HG03025 (cell line): Measurements from ENCODE around the gene EZH2.

Experiments
- ATAC-seq: cut with Tn5 transposase; IDR thresholded peaks from one replicate; pipeline ENCODE4 v1.9.1; 2021; ENCODE audit warnings: mild to moderate bottlenecking, moderate library complexity; ENCODE audit not compliant: unreplicated experiment, low FRiP score

EZH2 gene

DNA sequence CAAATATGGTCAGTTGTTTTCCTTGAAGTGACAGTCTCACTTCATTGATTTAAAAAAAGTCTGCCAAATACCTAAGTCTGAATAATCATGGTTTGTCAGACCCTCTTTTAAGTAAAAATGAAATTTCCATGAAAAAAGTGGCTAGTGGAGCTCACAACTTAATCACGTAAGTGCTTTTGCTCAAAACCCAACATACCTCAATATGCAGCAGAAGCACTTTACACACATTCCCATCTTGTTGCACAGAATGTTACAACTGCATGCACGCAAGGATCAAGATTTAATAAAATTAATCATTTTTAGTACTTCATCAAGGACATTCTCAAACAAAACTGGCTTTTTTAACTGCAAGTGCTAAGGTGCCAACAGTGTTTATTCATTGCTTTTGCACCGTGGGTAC, 21.6 kb downstream of the EZH2 start:
- no peak for ATAC-seq

DNA sequence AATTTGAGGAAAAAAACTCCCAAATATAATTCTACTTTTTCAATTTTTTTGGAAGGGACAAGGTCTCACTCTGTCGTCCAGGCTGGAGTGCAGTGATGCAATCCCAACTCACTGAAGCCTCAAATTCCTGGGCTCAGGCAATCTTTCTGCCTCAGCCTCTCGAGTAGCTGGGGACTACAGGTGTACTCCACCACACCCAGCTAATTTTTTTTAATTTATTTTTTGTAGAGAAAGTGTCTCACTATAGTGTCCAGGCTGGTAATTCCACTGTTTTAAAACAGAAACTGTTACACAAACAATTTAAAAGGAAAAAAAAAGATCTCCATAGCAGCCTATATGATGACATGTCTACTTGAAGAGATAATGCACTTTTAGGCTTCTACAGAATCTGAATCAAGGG, 25.6 kb downstream of the EZH2 start:
- ATAC-seq = no peak

DNA sequence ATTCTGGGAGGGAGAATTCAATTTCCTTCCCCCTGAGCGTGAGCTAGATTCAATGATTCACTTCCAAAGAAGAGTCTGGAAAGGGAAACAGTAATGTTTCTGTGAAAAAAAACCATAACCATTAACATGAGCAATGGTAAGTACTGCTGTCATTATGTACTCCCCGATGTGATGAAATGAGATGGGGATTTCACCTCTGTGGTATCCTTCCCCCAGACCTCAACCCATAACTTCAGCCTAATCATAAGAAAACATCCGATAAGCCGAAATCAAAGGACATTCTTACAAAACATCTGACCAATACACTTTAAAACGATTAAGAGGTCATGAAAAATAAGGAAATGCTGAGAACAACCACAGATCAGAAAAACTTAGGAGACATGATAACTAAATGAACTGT, 27.2 kb downstream of the EZH2 start:
- ATAC-seq = no peak

DNA sequence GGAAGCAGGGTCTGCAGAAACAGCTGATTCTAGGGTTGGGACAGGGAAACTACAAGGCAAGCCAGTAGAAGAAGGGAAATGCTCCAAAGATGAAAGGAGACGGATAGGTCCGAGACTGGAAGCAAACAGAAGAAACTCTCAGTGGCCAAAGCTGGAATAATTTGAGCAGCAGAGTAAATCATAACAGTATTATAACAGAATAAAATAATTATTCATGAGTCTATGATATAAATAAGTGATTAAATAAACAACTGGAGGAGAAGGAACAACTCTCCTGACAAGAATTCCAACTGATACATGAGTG, 27.6 kb downstream of the EZH2 start:
- ATAC-seq = no peak

DNA sequence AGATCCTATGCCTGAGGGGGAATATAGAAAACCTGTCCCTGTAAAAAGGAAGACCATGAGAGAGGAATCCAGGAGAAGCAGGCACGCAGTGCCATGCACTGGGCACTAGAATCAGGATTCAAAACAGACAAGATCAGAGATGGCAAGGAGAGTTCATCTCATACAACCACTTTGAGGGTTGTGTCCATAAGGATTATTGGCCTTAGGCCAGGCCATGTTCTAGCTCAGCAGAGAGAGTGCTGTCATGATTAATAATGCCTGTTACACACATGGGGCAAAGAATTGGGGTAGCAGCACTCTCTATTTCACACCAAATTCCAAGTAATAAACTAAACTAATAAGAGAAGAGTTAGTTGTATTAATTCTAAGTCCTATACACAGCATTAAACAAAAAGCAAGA, 29.1 kb downstream of the EZH2 start:
- no peak for ATAC-seq

DNA sequence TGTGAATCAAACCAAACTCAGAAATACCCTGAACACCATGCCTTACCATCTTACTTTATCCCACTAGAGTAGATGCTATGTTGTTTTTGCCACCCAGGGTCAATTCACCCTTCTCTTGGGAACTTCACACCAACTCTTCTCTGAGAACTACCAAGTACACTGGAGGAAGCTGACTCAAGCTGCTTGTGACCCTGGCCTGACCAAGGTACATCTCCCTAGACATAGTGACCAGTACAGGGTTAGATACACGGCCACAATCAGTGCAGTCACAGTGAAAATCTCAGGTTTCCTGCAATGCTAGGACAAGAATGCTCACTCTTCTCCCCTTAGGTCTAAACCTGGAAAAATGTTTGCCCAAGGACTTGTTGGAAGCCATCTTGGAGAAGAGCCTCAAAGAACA, 31.8 kb downstream of the EZH2 start:
- ATAC-seq = no peak

DNA sequence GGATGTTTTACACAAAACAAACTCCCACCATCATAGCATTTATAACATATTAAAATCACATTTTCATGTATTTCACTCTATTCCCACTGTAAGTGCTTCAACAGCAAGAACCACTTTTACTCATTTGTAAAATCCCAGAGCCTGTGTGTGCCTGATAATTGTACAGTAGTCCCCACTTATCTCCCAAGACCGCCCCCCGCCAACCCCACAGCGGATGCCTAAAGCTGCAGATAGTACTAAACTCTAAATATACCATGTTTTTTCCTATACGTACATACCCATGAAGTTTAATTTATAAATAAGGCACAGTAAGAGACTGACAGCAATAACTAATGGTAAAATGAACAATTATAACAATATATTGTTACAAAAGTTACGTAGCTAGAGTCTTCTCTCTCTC, 33.5 kb downstream of the EZH2 start:
- ATAC-seq = no peak

DNA sequence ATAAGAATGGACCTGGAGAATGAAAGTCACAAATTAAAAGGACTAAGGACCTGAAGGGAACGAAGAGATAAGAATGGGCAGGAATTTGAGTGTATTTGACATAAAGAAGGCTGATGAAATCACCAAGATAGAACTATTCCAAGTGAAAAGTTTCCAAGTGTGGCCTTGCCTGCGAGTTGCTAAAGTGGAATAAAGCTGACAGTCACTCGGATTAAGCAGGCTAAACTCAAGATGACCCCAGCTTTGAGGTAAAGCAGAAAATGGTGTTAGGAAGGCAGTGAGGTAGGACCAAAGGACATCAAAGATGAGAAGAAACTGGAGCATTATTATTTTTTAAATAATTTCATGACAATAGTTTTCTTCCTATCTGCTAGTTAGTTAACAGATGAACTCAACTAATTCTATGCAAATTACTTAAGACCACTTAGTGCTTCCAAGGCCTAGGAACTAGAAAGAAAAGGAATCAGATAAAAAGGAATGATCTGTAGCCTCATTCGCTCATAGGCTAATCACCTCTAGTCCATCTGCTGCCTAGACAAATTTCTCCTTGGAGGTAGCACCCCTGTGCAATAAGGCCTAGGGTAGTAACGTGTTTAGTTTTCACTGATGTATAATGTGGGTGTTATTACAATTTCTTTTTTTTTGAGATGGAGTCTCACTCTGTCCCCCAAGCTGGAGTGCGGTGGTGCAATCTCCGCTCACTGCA, 34.5 kb downstream of the EZH2 start:
- ATAC-seq = no peak

DNA sequence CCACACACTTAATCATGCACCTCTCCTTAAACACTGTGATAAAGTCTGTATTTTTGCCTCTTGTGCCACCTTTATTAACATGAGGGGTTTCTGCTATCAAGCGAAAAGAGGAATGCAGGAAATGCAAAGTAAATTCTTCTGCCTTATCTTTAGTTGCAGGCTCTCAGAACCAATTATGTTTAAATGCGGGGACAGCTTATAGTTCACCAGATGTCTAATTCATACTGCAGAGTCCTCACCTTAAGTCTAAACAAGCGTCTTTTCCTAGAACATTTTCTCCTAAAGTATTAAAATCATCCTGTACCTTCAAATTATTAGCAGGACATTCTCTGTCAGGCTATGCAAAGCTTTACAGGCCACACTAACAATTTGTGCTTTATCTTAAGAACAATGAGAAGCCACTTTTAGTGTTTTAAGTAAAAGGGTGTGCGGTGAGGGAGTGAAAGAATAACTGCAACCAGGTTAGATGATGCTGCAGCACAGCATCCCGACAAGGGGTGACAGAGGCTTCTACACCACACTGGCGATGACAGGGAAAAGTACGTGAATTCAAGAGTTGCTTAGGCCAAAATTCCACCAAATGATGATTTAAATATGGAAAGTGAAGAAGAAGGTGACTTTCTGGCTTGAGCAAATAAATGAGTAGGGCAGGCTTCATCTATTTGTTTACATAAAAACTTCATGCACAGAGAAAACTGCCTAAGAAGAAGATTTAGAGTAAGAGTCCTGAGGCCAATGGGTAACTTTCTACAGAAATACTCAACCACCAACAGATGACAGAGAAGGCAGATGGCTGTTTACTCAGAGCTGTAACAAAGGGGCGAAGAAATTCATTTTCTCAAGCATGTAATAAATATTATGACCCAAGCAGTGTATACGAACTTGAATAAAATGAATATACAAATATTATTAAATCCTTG, 36.0 kb downstream of the EZH2 start:
- ATAC-seq = no peak

DNA sequence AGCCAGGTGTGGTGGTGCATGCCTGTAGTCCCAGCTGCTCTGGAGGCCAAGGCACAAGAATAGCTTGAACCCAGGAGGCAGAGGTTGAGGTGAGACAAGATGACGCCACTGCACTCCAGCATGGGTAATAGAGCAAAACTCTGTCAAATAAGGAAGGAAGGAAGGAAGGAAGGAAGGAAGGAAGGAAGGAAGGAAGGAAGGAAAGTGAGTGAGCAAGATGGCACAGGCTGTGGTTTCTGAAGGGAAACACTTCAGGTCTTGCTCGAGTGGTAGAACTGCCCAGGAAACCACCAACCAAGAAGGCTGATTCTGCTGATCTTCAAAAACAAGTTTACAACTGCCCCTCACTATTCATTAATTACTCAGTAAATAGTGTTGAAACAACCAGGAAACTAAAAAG, 45.2 kb downstream of the EZH2 start:
- ATAC-seq = no peak

DNA sequence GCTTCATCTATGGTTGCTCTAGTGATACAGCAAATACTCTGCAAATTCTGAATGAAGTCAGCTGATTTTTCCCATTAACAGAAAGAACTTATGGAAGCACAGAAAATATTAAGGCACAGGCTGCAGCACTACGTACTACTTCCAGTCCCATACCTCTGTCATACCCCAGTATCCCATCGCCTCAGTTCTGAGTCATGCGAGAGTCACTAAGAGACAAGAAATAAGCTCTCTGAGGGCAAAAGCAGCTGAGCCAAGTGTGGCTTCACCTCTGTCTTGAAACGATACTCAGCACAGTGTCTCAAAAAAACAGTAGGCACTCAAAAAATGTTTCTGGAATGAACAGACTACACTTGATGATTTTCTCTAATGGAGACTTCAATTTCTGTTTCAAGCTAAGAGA, 48.2 kb downstream of the EZH2 start:
- no peak for ATAC-seq

DNA sequence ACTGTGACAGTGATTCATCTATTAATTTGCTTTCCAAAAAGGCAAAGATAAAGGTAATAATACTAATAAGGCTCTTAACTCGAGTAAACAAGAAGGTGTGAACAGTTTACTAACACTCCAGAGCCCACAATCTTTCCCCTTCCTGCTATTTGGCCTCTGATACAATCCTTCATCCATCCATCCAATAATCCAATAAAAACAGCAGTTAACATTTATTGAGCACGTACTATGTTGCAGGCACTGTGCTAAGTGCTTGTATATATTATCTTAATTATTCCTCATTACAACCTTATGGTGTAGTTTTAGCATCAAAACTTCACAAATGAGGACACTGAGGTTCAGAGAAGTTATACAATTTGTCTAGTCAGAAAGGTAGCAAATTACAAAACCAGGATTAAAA, 49.5 kb downstream of the EZH2 start:
- ATAC-seq = no peak

DNA sequence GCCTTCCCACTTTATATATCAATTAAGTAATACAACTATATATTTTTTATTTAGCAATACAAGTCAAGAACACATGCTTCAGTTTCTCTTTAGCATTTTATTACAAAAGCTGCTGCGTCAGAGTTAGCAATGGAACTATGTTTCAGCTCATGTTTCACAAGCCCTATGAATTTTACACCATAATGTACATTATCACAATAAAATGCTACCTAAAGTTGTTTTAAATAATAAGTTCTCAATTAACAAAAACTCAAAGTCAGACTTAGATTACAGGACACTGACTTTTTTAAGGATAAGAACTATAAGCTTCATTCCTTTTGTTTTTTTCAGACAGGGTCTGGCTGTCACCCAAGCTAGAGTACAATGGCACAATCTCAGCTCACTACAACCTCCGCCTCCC, 52.3 kb downstream of the EZH2 start:
- ATAC-seq = no peak

DNA sequence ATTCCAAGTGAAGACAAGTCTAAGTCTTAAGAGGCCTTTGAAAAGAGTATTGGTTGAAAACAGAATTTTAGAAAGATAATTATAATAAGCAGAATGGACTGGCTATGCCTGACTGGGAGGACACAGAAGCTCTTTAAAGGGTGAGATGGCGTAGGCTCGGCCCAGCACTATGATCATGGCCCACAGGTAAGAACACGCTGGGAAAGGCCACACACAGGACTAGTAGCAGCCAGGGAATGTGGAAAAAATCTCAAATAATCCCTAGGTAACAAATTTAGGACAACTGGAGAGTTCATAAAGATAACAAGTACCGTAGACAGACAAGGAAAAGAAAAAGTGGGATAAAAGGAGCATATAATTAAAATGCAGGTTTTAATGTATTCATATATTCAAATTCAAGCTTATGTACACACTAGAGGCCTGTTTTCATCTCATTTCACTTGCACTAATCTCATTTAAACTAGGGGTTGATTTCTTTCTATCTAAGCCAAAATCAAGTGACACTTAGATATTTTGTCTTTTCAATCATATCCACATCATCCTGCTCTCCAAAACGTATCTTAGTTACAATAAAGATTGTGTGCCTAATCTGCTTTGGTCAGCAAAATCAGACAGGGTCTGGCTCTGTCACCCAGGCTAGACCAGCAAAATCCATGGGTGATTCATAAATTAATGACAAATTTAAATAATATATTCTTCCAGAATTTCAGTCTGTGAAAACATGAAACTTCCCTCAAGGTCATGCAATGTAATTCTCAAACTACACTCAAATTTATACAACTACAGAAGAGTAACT, 53.0 kb downstream of the EZH2 start:
- no peak for ATAC-seq

DNA sequence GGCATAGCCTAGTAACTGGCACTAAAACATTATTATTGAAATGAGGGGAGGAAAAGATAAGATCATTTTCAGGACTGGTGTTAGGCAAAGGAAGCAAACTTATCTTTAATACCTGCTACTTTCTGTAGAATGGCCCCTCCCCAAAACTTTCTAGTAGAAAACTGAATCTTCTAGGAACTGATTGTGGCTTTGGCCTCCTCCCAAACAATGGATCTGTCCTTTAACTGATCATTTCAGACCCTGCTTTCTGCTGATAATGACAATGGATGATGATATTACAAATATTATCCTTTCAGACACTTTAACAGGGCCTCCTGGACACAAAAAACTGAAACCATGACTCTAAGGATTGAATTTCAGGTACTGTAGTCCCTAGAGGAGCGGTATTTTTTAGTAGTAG, 55.1 kb downstream of the EZH2 start:
- no peak for ATAC-seq

DNA sequence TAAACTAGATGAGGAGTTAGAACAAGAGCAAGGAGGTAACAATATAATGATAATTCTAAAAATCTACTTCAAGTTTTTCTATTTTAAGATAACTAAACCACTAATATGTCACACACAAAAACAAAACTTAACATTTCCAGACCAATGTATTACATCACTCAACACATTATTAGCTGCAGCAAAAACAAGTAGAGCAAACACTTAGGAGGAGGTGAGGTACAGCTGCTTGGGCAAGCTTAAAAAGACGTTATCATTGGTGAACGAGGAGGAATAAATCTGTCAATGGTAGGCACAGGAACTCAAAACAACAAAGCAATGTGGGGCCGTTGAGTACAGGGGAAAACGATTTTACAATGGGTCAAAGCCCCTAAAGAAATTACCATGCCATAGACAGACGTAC, 58.8 kb downstream of the EZH2 start:
- no peak for ATAC-seq

DNA sequence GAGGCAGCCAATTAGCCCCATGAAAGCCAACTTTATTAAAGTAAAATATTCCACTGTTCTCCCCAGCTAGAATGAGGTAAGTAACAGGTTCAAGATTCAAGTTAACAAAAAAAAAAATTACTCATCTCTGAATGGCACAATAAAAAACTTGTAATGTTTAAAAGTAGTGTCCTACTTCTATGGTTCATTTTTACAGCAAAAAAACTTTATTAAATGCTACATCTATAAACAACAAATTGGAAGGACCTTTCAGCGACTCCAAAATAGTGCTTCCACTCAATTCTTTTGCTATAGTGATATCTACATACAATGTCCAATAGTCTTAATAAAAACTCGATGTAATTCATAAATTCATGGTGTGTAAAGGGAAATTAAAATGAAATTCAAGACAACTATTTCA, 59.2 kb downstream of the EZH2 start:
- ATAC-seq = no peak

DNA sequence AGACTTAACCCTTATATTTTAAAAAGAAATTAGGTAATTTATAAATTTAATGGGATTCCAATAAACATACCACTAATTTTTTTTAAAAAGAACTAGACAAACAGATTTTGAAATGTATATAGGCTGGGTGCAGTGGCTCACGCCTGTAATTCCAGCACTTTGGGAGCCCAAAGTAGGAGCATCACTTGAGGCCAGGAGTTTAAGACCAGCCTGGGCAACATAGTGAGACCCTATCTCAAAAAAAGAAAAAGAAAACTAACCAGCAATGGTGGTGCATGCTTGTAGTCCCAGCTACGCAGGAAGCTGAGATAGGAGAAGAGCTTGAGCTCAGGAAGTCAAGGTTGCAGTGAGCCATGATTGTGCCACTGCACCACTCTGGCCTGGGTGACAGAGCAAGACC, 62.7 kb downstream of the EZH2 start:
- no peak for ATAC-seq

DNA sequence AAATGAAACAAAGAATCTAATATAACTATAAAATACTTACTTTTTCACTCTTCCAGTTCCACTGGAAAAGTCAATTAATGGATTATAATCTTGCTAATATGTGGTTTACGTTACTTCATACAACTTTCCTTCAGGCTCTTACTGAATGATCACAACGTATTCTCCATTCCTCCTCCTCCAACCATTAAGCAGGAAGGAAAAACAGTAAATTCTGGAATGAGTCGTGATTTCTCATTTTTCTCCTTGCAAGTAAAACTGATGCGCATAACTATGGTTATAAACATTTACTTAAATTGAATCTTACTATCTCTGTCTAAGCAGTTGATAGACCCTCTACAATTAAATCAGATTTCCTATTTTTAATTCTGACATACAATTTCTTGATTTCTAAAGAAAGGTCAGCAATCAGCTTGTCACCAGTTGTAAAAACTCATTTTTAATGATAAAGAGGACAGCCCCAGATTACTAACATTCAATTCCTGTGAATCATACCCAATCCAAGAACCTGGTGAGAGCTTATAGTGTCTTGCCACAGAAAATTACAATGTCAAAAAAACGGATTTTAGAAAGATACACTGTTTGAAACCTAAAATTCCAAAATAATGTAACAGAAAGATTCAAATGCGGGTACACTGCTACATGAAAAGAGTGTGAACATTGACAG, 64.3 kb downstream of the EZH2 start:
- ATAC-seq = no peak

DNA sequence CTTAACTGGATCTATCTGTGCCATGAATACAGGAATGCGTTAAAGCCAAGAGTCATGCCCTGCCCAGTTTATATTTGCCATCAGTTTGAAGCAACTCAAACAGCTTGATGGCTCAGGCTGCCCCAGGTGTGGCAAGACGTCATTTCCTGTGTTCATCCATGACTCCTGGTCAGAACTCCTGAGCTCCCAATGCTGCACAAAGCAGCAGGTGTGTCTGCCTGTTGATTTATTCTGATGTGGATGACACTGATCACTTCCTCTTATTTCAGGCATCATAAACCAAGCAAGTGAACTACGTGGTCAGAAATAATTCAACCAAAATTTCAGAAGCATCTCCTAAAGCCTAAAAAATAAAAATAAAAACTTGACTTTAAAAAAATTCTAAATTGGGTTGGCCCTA, 68.5 kb downstream of the EZH2 start:
- ATAC-seq = no peak
